GM21515 (cell line): ENCODE results near the gene SCN1B.

Experiments used
- ATAC-seq: cut with Tn5 transposase; IDR thresholded peaks from one replicate; pipeline ENCODE4 v1.9.1; 2021; ENCODE audit not compliant: unreplicated experiment

The SCN1B gene

DNA sequence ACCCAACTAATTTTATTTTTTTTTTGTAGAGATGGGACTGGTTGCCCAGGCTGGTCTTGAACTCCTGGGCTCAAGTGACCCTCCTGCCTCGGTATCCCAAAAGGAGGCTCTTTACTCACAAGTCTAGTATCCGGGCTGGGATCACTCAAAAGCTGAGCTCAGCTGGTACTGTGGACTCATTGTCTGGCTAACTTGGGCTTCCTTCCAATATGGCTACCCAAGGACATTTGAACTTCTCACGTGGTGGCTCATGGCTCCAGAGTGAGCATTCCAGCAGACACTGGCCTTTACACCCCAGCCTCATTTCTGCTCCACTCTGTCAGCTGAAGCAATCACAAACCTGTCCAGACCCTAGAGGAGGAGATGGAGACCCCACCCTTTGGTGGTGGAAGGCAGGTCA, 40.2 kb downstream of the SCN1B start:
- no peak for ATAC-seq

DNA sequence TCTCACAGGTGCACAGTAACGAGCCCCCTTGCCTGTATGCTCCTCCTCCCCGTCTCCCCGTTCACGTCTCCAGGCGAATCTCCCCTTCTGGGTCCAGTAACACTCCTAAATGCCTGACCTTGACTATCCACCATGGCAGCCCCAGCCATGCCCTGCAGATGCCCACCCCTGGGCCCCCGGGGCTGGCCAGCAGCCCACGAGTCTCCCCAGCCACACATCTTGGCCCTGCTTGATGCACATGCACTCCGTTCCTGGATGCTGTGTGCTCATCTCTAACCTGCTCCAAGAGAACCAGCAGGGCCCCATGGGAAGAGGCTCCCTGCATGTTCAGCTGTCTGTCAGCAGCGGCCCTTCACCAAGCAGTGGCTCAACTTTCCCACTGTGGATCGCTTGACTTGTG, 43.2 kb downstream of the SCN1B start:
- no peak for ATAC-seq

DNA sequence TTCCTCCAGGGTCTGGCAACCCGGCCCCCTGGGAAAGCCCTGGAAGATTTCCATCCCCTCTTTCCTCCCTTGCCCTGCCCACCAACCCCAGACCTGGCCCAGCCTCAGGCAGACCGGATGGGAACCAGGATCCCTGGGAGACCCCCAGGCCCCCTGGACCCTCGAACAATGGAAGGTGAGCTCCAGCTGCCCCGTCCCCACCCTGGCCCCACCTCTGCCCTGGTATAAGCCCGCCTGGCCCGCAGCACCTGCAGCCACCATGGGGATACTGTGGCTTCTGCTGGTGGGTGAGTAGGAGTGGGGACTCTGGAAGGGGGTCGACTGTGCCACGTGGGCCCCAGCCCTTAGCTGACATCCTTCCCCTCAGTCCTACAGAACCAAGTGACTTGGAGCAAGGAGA, 43.7 kb downstream of the SCN1B start:
- no peak for ATAC-seq

DNA sequence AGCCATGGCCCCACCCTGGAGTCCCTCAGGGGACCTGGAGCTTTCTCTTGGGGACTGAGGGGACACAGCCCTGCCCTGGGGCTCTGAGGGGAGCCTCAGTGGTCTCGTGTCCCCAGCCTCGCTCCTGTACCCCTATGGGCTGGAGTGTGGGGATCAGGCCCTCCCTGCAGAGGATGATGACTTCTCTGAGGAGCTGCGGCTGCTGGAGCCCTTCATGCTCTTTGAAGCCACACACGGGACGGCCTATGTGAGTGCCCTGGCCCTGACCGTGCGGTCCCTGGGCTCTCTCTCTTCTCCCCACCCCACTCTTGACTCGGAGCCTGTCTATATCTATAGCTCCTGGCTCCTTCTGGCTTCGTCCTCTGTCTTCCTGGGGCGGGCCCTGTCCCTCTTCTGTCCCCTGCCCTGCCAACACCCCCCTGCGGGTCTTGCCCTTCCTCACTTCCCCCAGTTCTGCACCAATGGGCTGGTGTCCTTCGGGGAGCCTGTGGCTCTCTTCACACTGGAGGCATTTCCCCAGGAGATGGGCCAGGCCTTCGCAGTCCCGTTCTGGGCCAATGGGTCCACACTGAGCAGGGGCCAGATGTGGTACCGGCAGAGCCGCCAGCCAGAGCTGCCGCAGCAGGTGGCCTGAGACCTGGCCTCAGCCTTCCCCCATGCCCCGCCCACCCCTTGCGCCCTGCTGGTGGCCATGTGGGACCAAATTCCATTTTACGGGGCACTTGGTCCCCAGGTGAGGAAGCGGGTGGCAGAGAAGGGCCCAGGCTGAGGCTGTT, 44.3 kb downstream of the SCN1B start:
- no peak for ATAC-seq

DNA sequence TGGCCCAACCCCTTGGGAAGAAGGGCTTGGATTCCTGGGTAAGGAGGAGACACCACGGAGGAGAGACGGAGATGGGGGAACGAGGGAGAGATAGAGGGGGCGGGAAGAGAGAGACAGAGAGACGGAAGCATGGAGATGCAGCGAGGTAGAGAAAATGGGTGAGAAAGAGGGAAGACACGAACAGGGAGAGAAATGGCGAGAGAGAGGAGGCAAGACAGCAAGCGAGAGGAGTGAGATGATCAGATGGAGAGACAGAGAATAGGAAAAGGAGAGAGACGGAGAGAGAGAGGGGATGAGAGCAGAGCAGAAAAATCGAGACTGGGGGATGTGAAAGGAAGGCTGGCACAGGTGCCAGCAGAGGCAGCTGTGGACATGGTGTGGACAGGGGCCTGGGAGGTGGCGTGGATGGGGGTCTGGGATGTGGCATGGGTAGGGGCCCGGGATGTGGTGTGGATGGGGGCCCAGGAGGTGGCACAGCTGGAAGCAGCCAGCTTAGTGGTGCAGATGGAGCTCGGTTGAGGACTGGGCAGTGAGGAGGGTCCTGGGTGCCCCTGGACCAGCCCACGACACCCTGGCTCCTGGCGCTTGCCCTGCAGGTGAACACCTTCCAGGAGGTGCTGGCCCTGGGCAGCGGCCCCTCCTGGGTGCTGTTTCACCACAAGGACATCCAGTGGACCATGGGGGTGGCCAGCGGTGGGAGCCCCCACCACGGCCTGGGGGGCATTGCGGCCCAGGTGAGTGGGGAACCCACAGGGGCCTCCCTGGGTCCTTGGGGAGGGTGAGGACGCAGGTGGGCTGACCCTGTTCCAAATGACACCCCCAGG, 45.1 kb downstream of the SCN1B start:
- ATAC-seq: no peak

DNA sequence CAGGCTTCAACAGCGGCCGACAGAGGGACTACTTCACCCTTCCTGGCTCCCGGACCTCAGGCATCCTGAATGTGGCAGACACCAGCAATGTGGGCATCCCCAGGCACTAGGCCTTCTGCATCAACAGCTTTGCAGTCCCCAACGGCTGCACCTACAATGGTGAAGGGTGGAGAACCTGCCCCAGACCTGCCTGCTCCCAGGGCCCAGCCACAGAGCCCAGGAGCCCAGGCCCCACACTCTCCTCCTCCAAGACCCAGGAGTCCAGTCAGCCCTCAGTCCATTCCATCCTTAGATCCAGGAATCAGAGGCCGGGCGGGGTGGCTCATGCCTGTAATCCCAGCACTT, 45.7 kb downstream of the SCN1B start:
- ATAC-seq: no peak

DNA sequence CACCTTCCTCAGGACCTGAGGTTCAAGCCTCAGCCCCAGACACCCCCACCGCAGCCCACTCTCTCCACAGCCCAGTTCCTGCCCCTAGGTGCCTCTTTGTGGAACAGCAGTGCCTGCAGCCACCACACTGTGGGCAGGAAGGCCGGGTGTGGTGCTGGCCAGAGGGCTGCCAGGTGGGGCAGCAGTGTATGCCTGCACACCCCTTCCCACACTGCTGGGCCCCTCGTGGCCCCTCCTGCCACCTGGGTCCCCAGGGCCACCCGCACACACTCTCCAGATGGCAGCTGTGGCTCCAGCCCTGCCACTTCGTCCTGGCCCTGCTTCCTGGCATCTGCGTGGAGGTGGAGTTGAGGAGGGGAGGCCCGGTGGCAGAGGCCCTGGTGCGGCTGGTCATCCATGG, 46.4 kb downstream of the SCN1B start:
- ATAC-seq: no peak

DNA sequence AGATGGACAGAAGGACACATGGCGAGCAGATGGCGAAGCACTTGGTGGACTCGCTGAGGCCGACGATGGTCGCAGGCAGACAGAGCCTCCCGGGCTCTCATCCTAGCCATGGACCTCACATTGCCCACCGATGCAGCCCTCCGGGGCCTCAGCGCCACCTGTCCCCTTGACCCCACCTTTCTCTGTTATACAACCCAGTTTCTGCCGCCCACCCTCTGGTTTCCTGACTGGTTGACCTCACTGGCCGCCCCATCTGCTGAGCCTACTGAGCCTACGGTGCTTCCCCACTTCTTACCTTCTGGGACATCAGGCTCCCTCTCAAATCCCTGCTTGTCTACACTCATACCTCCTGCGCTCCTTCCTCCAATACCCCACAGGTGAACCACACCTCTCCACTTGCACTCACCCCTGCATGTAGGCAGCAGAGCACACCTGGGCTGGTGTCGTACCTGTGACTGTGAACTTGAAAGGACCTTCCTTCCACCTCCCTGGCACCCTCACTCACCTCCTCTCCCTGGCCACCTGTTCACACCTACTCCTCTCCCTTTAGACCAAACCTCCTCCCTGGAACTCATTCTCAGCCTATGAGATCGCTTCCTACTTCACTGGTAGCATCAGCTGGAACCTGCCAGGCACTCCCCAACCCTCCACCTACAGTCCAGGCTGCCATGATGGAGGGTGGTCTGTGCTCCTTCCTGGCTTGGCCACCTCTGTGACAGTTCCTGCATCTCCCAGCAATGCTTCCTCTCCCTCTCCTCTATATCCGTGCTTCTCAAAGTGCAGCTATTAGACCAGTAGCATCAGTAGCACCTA, 47.3 kb downstream of the SCN1B start:
- no peak for ATAC-seq

DNA sequence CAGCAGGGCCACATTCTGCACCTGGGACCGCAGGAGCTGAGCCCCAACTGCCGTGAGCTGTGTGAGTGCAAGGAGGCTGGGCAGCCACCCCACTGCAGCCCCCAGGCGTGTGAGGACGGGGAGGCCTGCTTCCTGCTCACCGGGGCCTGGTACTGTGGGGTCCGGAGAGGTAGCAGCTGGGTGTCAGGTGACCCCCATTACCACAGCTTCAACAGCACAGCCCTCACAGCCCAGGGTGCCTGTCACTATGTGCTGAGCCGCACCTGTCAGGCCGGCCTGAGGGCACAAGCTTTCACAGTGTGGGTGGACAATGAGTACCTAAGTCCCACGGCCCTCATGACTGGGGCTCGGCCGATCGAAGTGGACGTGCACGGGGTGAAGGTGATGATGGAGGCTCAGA, 49.6 kb downstream of the SCN1B start:
- no peak for ATAC-seq

DNA sequence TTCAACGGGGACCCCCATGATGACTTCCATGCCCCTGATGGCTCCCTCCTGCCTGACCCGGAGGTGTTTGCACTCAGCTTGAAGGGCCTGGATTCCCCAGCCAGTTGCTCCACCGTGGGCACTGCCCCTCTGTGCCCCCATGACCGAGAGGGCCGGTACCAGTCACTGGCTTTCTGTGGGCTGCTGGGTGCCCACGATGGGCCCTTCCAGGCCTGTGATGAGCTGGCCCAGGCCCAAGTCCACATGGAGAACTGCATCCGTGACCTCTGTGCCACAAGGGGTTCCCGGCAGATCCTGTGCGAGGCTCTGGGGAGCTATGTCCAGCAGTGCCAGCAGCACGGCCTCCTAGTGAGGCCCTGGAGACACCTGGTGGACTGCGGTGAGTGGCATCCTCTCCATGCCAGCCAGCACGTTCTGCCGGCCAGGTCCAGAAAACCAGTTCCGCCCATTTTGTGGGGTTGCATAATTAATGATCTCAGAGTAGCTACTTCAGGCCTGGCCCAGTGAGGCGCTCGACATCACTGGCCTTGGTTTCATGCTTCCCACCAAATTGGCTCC, 50.4 kb downstream of the SCN1B start:
- no peak for ATAC-seq

DNA sequence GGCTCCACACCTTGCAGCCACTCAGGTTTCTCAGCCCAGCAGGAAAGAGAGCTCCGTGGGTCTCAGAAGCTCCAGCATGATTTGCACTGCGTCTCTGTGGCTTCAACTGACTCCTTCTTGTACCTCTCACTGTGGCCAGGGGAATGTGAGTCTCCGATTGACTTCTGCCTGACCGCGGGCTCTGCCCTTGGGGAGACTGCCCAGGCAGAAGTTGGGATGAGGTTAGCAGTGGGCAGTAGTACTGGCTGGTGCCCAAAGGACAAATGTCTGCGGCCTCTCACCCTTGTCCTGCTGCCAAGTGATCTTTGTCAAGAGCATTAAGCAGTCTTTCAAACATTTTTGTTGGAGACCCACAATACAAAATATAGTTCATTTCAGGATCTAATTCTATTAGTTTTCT, 50.9 kb downstream of the SCN1B start:
- no peak for ATAC-seq

DNA sequence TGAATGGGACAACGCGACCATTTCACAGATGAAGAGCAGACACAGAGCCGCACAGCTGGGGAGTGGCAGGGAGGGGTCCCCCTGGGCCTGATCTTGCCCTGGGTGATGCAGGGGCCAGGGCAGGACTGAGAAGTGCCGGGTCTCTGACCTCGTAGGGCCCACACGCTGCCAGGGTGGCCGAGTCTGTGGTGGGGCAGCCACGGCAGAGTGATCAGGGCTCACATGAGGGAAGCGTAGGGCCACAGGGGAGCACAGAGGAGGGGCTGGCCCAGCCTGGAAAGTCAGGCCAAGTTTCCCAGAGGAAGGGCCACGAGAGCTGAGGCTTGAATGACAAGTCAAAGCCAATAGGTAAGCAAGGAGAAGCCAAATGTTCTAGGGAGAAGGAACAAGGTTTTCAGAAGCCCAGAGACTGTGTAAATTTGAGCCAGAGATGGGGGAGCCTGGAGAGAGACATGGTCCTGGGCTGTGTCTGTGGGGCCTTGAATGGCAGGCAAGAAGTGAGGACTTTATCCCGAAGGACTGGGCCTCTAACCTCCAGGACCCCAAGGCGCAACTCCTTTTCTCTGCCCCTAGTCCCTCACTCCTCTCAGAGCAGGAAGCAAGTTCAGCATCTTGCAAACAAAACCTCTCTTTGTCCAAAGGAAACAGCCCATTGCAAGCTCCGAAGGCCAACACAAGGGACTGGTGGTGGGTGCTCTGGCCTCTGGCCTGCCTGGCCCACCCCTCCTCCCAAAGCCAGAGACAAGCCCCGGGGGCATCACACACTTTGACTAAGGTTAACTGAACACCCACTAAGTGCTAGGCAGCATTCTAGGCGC, 53.6 kb downstream of the SCN1B start:
- no peak for ATAC-seq

DNA sequence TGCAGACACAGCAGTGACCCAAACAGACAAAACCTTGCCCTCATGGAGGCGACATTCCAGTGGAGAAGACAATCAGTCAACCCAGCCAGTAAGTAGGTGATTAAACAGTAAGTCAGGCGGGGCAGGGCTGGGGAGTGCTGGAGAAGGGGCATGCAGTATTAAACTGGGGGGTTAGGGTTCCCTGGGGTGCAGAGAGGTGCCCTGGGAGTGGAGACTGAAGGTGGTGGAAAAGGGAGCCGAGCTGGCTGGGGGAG, 54.2 kb downstream of the SCN1B start:
- ATAC-seq: no peak

DNA sequence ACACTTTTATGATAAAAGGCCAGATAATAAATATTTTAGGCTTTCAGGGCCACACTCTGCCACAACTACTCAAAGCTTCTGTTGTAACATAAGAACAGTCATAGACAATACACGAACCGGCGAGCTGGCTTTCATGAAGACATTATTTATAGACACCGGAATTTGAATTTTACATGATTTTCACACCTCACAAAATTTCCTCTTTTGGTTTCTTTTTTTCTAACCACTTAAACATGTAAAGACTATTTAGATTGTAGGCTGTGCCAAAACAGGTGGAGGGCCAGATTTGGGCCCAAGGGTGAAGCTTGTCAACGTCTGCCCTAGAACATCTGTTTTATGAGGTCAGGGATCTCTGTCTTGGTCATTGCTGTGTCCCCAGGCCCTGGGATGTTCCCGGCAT, 55.7 kb downstream of the SCN1B start:
- ATAC-seq: no peak

DNA sequence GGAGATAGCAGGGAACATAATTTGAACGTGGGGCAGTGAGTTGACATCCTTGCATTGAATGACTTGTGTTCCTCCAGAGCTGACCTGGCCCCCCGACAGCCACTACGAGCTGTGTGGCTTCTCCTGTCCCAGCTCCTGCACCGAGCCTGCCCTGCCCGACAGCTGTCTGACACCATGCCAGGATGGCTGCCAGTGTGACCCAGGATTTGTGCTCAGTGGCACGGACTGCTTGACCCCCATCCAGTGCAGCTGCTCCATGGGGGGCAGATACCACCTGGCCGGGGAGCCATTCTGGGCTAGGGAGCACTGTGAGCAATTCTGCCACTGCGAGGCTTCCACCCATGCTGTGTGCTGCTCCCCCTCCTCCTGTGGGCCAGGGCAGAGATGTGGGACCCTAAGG, 56.2 kb downstream of the SCN1B start:
- no peak for ATAC-seq

DNA sequence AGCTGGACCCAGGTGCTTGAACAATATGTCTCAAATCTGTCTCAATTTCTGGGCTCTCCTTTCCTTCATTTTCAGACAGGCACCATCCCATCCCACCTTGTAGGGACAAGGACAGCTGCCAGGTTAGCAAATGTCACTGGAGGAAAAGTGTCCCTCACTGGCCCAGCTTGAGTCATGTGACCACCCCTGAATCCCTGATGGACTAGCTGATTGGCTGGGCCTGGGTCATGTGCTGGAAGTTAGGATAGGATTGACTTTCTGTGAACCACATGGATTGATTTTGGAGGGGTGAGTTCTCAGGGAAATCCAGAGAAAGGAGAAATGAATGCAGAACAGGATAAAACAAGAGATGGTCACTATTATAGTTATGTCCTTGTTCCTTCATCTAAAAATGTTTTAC, 57.1 kb downstream of the SCN1B start:
- ATAC-seq: no peak

DNA sequence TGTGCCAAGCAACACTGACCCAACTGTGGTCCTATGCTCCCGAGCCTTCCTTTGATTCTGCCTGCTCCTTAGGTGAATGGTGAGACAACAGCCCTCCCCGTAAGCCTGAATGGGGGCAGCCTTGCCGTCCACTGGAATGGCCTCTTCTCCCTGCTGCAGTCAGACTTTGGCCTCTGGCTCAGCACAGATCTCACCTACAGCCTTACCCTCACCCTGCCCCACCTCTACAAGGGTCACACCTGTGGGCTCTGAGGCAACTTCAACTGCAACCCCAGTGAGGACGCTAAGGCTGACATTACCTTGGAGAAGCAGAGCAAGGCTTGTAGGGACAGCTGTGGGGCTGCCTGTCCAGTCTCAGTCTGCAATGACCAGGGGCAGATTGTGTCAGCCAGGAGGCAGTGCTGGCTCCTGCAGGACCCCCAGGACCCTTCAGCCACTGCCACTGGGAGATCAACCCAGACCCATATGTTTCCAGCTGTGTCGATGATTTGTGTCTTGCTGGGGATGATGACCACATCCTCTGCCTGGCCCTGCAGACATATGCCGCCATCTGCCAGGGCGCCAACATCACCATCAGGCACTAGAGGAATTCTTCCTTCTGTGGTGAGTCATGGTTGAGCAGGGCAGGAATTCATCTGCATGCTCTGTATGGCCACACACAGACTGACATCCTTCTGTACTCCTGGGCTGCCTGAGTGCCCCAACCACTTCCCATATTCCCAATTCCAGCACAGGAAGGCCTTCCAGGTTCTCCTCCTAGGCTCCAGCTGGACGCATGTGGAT, 58.1 kb downstream of the SCN1B start:
- ATAC-seq: no peak

DNA sequence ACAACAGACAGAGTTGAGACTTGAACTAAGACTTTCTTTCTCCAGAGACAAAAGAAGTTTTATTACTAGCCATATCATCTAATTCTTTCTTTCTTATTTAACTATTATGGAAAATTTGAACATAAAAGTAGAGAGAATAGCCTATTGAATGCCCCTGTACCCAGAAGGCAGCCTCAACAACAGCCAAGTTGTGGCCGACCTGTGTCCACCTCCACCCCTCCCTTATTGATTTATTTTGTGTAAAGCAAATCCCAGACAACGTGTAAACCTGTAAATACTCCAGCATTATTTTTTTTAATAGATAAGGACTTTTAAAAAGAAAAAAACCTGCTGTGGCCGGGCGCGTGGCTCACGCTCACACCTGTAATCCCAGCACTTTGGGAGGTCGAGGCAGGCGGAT, 59.3 kb downstream of the SCN1B start:
- ATAC-seq: no peak
